Activated naive CD8-positive, alpha-beta T cell treated with anti-CD3 and anti-CD28 coated beads, Interleukin-2, amount 10 ng/mL, durations not matched to agents 7 days and 5 days (primary cell): ENCODE results near the gene MCRIP1. TPM values are rescaled to one million over a fixed set of nuclear protein-coding genes. Genes with fewer than 3 reads are reported as not detected.
A peak's percentile ranks its signal among the peaks of the same experiment; 100 is the strongest.

Experiments
- ATAC-seq: fragments of 150-1000 bp; cut with Tn5 transposase; one replicate; pipeline ENCODE4 v1.10.0; 2021; ENCODE audit warnings: low read depth, moderate library complexity
- POLR2A ChIA-PET: fragments of 350-600 bp; sonication (Branson Sonifier 250); formaldehyde crosslinking; loops from one replicate; lab custom pipeline; 2021; ENCODE audit warnings: antibody characterized with exemption; lab: Charles Lee
- DNase-seq: peaks from one replicate; pipeline ENCODE4 v3.0.0; 2021
- H3K27ac Mint-ChIP-seq: one replicate; pipeline ENCODE4 v1.8.0; 2022; ENCODE audit warnings: mild to moderate bottlenecking, mixed read lengths
- H3K27me3 Mint-ChIP-seq: one replicate; pipeline ENCODE4 v1.8.0; 2022; ENCODE audit warnings: mild to moderate bottlenecking, moderate library complexity, mixed read lengths
- H3K36me3 Mint-ChIP-seq: one replicate; pipeline ENCODE4 v1.8.0; 2021; ENCODE audit warnings: mild to moderate bottlenecking, mixed read lengths
- H3K4me1 Mint-ChIP-seq: one replicate; pipeline ENCODE4 v1.8.0; 2021; ENCODE audit warnings: mixed read lengths
- H3K4me3 Mint-ChIP-seq: one replicate; pipeline ENCODE4 v1.8.0; 2022; ENCODE audit warnings: mild to moderate bottlenecking, moderate library complexity, mixed read lengths
- H3K9me3 Mint-ChIP-seq: one replicate; pipeline ENCODE4 v1.8.0; 2021; ENCODE audit warnings: mixed read lengths
- total RNA-seq, 2 experiments: library from RNA; stranded (reverse); gene quantifications; one replicate each; pipeline ENCODE4 v1.2.3, GENCODE V29; 2021

MCRIP1 gene
- total RNA-seq, 2 experiments from 2014 or later, result 56.5 to 58.3 TPM

DNA sequence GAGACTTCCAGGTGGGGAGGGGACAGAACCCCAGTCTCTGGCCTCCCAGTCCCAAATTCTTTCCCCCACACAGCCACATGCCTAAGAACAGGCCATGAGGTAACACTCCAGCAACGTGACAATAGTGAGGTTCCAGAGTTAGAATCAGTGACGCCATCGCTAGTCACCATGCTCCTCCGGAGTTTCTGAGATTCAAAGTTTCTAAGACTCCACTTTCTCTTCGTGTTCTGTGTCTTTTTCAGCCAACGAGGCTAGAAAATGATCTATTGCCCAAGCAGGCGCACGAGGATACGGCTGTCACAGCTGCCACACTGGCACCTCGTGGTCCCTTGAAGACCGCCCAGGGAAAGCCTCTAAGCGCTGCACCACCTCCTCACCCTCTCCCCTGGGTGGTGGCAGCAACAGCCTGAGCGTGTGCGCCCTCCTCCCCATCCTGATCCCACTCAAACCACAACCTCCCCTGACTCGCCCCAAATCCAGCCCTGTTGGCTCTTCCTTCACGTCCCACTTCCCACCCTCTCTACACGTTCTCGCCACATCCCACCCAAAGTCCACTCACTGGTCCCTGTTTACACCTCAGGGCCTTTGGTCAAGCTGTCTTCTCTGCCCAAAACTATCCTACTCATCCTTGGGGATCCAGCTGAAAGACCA is 1.0 kb downstream of the MCRIP1 start:
- Mint-ChIP-seq H3K4me1 (peaks cover 21% of the 10 kb centered on the region), H3K36me3 (peaks cover 2% of the 10 kb centered on the region), H3K27me3 (no peaks in the 10 kb centered on the region), H3K4me3 (peak overlapping the region; percentile 98), H3K9me3 (no peaks in the 10 kb centered on the region), H3K27ac (peak overlapping the region; percentile 97)
- POLR2A ChIA-PET, result interaction anchor here (0.9 to 2.2 kb wide), 6 partner anchors 8 to 130 kb away, joined by 3 to 6 read pairs (median 4); partner anchors contain the start of gene SLC25A10
- ATAC-seq (peak; percentile 48), DNase-seq (peak; percentile 59)

DNA sequence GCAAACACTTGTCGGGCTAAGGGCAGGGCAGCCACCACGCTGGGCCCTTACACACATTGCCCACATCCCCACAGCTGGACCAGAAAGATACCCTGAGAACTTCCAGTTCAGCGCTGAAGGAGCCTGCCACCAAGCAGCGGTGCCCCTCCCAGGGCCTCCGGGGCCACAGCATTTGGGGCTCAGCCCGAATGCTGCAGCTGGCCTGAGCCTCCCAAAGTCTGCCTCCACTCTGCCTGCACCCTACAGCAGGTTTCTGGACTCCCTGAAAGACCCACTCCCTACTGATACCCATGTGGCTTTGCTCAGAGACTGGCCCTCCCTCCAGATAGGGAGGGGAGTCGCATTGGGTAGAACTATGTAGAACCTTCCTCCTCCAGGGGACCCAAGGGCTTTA is 1.5 kb downstream of the MCRIP1 start:
- Mint-ChIP-seq H3K27me3 (no peaks in the 10 kb centered on the region), H3K36me3 (peaks cover 2% of the 10 kb centered on the region), H3K9me3 (no peaks in the 10 kb centered on the region), H3K4me1 (peaks cover 21% of the 10 kb centered on the region), H3K4me3 (peak overlapping the region; percentile 98), H3K27ac (peak overlapping the region; percentile 97)
- POLR2A ChIA-PET, result interaction anchor here (0.9 to 1.0 kb wide), 2 partner anchors 119 to 129 kb away, joined by 3 read pairs; partner anchors contain the start of gene SLC25A10
- DNase-seq (no peak), ATAC-seq (no peak)

DNA sequence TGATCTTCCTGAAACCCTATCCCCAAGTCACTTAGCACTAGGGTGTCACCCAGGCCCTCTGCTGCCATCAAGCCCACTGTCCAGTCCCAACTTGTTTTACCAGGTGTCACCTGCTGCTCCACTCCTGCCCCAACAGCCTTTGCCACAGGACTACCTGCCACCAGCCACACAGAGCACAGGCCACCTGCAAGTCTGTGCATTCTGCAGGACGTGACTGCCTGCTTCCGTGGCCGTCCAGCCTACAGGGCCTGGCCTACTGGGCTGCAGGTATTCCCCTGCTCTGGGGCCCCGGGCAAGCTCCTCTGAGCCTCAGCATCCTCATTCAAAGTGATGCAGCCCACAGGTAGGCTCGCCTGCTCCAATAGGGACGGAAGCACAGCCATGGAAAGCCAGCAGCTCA is 3.2 kb downstream of the MCRIP1 start:
- POLR2A ChIA-PET, result no interaction called here

DNA sequence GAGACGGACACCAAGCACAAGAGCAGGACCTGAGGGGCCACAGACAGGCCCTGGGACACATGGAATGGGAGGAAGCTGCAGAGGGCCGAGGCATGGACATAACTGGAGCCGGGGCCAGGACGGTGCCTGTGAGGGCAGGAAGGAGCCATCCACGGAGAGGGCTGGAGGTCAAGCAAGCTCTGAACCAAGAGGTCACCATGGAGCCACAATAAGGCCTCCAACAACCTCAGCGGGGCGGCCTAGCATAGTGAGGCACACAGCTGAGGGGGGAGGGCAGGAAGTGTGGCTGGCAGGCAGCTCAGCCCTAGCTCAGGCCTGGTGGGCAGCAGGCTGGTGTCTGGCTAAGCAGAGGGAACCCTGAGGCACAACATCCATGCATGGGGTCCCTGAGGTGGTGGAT is 4.4 kb downstream of the MCRIP1 start:
- H3K36me3 Mint-ChIP-seq, result peaks cover 3% of the 10 kb centered on the region
- ATAC-seq (no peak), DNase-seq (no peak)
- H3K4me3 Mint-ChIP-seq, result no peak overlapping the region
- H3K9me3 Mint-ChIP-seq, result no peaks in the 10 kb centered on the region
- no peak overlapping the region for H3K27ac Mint-ChIP-seq
- H3K27me3 Mint-ChIP-seq, result no peaks in the 10 kb centered on the region
- POLR2A ChIA-PET, result interaction anchor here (0.6 kb wide), 1 partner anchor 389 kb away, joined by 3 read pairs; no protein-coding TSS in a partner anchor
- peaks cover 17% of the 10 kb centered on the region for H3K4me1 Mint-ChIP-seq

More for the DNA sequence above, 3.2 kb downstream of the MCRIP1 start:
- no peak overlapping the region for H3K4me3 Mint-ChIP-seq
- ATAC-seq (no peak), DNase-seq (no peak)
- H3K4me1 Mint-ChIP-seq, result peaks cover 17% of the 10 kb centered on the region
- peaks cover 3% of the 10 kb centered on the region for H3K36me3 Mint-ChIP-seq
- H3K27me3 Mint-ChIP-seq, result no peaks in the 10 kb centered on the region
- no peaks in the 10 kb centered on the region for H3K9me3 Mint-ChIP-seq
- H3K27ac Mint-ChIP-seq, result no peak overlapping the region

DNA sequence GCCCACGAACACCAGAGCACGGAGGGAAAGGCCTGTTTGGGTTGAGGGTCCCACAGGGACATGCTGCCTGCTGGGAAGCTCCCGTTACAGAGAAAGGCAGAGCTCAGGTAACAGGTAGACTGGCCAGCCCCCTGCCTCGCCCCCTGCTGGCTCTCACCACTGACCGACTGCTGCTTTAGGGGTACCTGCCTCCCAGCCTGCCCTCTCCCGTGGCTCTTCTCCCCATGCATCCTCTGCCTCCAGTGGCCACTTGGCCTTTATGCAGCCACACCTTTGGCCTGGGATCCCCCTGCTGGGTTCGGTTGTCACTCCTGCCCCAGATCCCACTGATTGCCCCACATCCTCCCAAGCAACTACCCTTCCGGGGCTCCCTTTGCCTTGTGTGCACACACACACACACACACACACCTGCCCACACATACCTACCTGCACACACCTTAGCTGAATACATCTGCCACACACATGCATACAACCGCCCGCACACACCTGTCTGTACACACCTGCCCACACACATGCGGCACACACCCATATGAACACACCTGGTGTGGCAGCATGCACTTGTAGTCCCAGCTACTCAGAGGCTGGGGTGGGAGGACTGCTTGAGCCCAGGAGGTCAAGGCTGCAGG is 7.1 kb downstream of the MCRIP1 start:
- DNase-seq, result no peak
- Mint-ChIP-seq H3K27me3 (no peaks in the 10 kb centered on the region), H3K4me3 (no peak overlapping the region), H3K27ac (peak overlapping the region; percentile 58), H3K36me3 (peaks cover 1% of the 10 kb centered on the region), H3K4me1 (peaks cover 6% of the 10 kb centered on the region), H3K9me3 (no peaks in the 10 kb centered on the region)
- ATAC-seq, result no peak
- POLR2A ChIA-PET, result no interaction called here

DNA sequence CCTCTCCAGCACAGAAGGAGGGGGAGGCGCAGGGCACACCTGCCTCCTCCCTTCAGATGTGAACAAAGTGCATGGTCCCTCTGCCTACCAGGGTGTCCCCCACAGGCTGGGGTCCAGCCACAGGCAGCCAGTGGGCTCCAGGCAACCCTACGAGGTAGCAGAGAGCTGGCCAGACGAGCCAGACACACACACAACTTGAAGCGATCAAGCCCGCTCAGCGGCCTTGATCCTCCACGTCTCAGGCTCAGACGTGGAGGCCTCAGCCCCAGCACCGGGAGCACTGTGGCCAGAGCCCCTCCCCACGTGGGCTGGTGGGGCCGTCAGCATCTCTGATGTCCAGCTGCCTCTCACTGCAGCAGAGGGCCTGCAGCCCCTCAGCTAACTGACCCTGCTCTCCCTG is 8.5 kb downstream of the MCRIP1 start:
- no peak overlapping the region for H3K4me3 Mint-ChIP-seq
- H3K4me1 Mint-ChIP-seq, result peaks cover 6% of the 10 kb centered on the region
- no peak overlapping the region for H3K27ac Mint-ChIP-seq
- H3K9me3 Mint-ChIP-seq, result no peaks in the 10 kb centered on the region
- POLR2A ChIA-PET, result interaction anchor here (1.9 kb wide), 1 partner anchor 8 kb away, joined by 4 read pairs; the partner anchor contains the start of gene MCRIP1
- H3K27me3 Mint-ChIP-seq, result no peaks in the 10 kb centered on the region
- peaks cover 1% of the 10 kb centered on the region for H3K36me3 Mint-ChIP-seq
- DNase-seq (no peak), ATAC-seq (no peak)

DNA sequence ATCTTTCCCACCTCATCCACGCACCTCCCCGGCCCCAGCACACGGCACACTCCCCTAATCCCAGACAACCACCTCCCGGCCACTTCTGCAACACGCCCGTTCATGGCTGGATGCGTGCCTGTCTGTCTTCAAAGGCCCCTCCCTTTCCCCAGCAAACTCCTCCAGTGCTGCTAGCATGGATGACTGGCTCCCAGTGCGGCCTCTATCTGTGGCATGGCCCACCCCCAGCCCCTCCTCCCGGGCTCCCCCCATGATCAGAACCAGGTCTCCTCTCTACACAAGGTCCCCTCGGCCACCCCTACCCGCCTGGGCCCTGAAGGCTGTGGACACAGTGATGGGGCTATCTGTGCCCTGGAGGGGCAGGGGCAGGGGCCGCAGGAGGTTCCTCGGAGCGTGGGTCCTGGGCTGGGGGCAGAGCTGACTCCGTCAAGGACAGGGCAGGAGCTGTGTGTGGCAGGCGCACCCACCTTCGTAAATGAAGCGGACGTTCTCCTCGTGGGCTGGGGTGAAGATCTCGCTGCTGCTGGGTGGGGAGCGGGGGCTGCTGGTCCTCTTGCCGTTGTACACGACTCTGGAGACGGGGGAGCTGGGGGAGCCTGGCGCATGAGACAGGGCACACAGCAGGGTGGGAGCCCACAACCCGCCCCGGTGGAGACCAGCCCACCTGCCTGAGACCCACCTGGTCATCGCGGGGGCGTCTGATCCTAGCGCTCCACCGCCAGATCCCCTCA is 9.1 kb downstream of the MCRIP1 start:
- H3K9me3 Mint-ChIP-seq, result no peaks in the 10 kb centered on the region
- H3K4me1 Mint-ChIP-seq, result peaks cover 6% of the 10 kb centered on the region
- ATAC-seq, result no peak
- H3K4me3 Mint-ChIP-seq, result no peak overlapping the region
- peaks cover 1% of the 10 kb centered on the region for H3K36me3 Mint-ChIP-seq
- DNase-seq, result no peak
- no peaks in the 10 kb centered on the region for H3K27me3 Mint-ChIP-seq
- no peak overlapping the region for H3K27ac Mint-ChIP-seq
- POLR2A ChIA-PET, result interaction anchor here (1.9 kb wide), 1 partner anchor 9 kb away, joined by 4 read pairs; the partner anchor contains the start of gene MCRIP1

DNA sequence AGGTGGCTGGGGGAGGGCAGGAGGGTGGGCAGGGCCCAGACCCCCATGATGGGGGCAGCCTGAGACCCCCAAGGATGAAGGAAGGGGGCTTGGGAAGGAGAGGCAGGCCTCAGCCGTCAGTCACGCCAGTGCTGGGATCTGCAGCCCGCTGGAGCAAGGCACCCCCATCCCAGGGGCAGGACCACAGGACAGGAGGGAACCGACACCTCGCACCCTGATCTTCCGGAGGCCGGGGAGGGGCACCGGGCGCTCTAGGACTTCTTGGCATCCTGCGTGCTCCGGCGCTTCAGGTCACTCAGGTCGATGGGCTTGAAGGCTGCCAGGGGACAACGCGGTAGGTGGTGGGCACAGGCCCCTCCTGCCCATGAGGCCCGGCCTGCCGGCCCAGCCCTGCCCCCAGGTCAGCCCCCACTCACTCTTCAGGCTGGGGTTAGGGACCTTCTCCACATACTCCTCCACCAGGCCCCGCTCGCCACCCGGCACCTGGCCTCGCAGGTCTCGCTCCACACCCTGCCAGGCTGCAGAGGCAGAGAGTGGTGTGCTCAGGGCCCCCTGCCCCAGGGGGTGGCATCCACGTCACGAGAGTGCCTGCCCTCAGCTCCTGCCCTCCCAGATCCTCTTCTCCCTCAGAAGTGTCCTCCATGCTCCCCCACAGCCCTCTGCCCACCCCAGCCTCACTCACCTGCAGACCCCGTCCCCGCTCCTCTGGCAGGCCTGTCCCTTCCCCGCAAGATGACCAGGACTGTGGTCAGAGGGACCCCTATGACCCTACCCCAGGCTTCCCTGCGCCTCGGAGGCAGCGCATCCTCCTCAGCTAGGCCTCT is 9.9 kb downstream of the MCRIP1 start:
- peaks cover 4% of the 10 kb centered on the region for H3K4me1 Mint-ChIP-seq
- H3K4me3 Mint-ChIP-seq, result no peak overlapping the region
- POLR2A ChIA-PET, result interaction anchor here (0.6 to 1.9 kb wide), 2 partner anchors 10 to 16 kb away, joined by 3 to 4 read pairs; partner anchors contain the start of gene MCRIP1
- ATAC-seq, result no peak
- no peak for DNase-seq
- no peaks in the 10 kb centered on the region for H3K27me3 Mint-ChIP-seq
- no peak overlapping the region for H3K27ac Mint-ChIP-seq
- H3K36me3 Mint-ChIP-seq, result peaks cover 1% of the 10 kb centered on the region
- H3K9me3 Mint-ChIP-seq, result no peaks in the 10 kb centered on the region

DNA sequence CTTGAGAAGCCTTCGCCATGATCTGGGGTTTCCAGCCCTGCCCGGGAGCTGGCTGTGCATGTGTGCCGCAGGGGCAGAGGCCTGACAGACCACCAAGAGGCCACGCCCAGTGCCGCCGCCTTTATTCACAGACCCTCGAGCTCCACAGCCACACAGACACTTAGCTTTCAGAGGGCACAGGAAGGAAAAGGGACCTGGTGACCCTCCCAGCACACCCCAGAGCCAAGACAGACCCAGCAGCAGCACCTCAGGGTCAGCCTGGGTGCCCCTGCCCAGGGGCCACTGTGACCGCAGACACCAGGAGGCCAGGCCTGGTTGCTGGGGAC is 10.8 kb downstream of the MCRIP1 start:
- DNase-seq (no peak), ATAC-seq (no peak)
- H3K9me3 Mint-ChIP-seq, result no peaks in the 10 kb centered on the region
- peaks cover 1% of the 10 kb centered on the region for H3K36me3 Mint-ChIP-seq
- peaks cover 4% of the 10 kb centered on the region for H3K4me1 Mint-ChIP-seq
- no peak overlapping the region for H3K27ac Mint-ChIP-seq
- H3K27me3 Mint-ChIP-seq, result peaks cover 3% of the 10 kb centered on the region
- no peak overlapping the region for H3K4me3 Mint-ChIP-seq
- POLR2A ChIA-PET, result interaction anchor here (0.6 to 1.0 kb wide), 2 partner anchors 11 to 15 kb away, joined by 3 to 4 read pairs; partner anchors contain the start of gene MCRIP1

DNA sequence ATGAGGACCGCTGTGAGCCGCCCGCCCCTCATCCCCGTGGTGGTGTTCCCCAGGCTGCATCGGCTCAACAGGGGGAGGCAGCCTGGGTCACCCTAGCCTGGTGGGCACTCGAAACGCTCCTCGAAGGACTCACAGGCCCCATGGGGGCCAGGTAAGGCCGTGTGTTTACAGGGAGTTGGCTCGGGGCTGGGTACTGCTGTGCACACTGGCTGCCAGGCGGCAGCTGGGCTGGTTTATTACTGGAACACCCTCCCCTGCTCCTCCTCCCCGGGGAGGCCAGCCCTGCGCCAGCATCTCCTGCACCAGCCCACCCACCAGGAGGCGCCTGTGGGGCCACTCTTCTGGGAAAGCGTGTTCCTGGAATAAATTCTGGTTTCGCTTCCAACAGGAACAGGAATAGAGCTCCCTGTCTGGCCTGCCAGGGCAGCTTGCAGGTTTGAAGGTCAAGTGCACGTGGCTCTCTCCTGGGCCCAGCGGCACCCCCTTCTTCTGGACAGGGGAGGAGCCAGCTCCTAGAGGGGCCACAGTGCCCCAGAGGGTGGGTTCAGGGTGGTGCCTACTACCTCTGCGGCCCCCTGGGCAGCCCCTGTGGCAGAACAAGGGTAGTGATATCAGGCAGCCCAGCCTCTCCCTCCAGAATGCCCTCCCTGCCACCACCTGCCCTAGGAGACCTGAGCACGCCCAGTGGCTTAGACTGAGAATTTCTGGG is 11.3 kb downstream of the MCRIP1 start:
- DNase-seq, result no peak
- Mint-ChIP-seq H3K27ac (no peak overlapping the region), H3K4me1 (peaks cover 4% of the 10 kb centered on the region)

DNA sequence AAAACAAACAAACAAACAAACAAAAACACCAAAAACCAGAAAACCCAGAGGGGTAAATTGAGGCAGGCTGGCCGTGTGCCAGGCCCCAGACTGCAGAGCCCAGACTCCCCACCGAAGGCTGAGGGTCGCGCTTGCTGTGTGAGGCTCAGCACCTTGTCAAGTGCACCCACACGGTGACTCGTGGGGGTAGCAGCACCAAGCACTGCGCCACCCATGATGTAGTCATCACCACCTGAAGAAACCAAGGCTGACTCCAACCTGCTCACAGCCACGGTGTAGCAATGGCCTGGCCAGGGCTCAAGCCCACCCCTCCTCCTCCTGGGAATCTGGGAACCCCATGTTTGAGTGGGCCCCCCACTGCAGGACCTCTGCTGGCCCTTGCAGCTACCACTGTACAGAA is 11.9 kb downstream of the MCRIP1 start:
- H3K9me3 Mint-ChIP-seq, result no peaks in the 10 kb centered on the region
- no peak overlapping the region for H3K27ac Mint-ChIP-seq
- ATAC-seq (no peak), DNase-seq (no peak)
- H3K27me3 Mint-ChIP-seq, result peaks cover 3% of the 10 kb centered on the region
- POLR2A ChIA-PET, result no interaction called here
- H3K4me3 Mint-ChIP-seq, result no peak overlapping the region
- H3K36me3 Mint-ChIP-seq, result peaks cover under 1% of the 10 kb centered on the region
- peaks cover 4% of the 10 kb centered on the region for H3K4me1 Mint-ChIP-seq

More for the DNA sequence above, 11.3 kb downstream of the MCRIP1 start:
- peak; percentile 36 for ATAC-seq
- Mint-ChIP-seq H3K36me3 (peaks cover 1% of the 10 kb centered on the region), H3K4me3 (no peak overlapping the region), H3K27me3 (peaks cover 3% of the 10 kb centered on the region), H3K9me3 (no peaks in the 10 kb centered on the region)
- POLR2A ChIA-PET, result interaction anchor here (1.0 kb wide), 1 partner anchor 12 kb away, joined by 4 read pairs; the partner anchor contains the start of gene MCRIP1

DNA sequence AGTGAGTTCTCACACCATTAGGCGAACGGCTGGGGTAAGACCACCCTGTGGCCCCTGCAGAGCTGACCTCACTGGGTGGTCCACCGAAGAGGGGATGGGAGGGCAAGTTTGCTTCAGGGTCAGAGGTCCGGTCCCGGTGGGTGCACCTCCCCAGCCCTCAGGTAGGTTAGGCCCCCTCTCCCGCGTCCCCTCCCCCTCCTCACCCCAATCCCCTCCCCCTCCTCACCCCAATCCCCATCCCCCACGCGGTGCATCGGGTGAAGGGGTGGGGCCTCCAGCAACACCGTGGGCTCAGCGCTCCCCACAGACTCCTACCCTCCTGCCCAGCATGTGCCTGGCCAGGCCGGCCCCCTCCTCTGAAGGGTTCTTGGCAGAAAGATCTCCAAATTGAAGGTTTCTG is 13.4 kb downstream of the MCRIP1 start:
- POLR2A ChIA-PET, result interaction anchor here (0.9 kb wide), 1 partner anchor 8 kb away, joined by 3 read pairs; no protein-coding TSS in a partner anchor
- no peak for ATAC-seq

More for the DNA sequence above, 13.4 kb downstream of the MCRIP1 start:
- Mint-ChIP-seq H3K27ac (no peak overlapping the region), H3K9me3 (no peaks in the 10 kb centered on the region), H3K4me1 (peaks cover 4% of the 10 kb centered on the region), H3K27me3 (peaks cover 3% of the 10 kb centered on the region), H3K4me3 (no peak overlapping the region), H3K36me3 (no peaks in the 10 kb centered on the region)
- DNase-seq, result no peak
